SK-N-SH treated with all-trans-retinoic acid at 6 μM for 48 hours (cell line): ENCODE data around the gene CNTN1.

Source experiments
- BACH2 ChIP-seq: fragments of 250-450 bp; sonication (Bioruptor Pico); IDR thresholded peaks from 2 replicates; pipeline ENCODE4 v1.9.0; 2021; ENCODE audit warnings: mild to moderate bottlenecking, borderline replicate concordance
- CSDC2 ChIP-seq: fragments of 250-450 bp; sonication (Bioruptor Pico); IDR thresholded peaks from 2 replicates; pipeline ENCODE4 v1.5.0; 2020; ENCODE audit warnings: mild to moderate bottlenecking, moderate library complexity
- ISL1 ChIP-seq: fragments of 250-450 bp; sonication (Bioruptor Pico); IDR thresholded peaks from 2 replicates; pipeline ENCODE4 v2.1.2; 2022; ENCODE audit warnings: mild to moderate bottlenecking, moderate library complexity
- ZFP3 ChIP-seq: fragments of 250-450 bp; sonication (Bioruptor Pico); IDR thresholded peaks from 2 replicates; pipeline ENCODE4 v1.5.0; 2020; ENCODE audit warnings: mild to moderate bottlenecking, moderate library complexity
- ZNF565 ChIP-seq: fragments of 450-650 bp; formaldehyde crosslinking; conservative IDR thresholded peaks from 2 replicates; pipeline ENCODE4 v1.5.0; 2020; ENCODE audit warnings: low read depth, mild to moderate bottlenecking, moderate library complexity
- TF ChIP-seq, protein P1 (sequence below): fragments of 250-450 bp; sonication (Bioruptor Pico); IDR thresholded peaks from 2 replicates; pipeline ENCODE4 v1.5.1; 2020; ENCODE audit warnings: low read depth, mild to moderate bottlenecking, moderate library complexity
- TF ChIP-seq, protein P2 (sequence below): fragments of 250-450 bp; sonication (Bioruptor Pico); IDR thresholded peaks from 2 replicates; pipeline ENCODE4 v1.8.0; 2020; ENCODE audit warnings: mild to moderate bottlenecking, moderate library complexity, borderline replicate concordance

DNA sequence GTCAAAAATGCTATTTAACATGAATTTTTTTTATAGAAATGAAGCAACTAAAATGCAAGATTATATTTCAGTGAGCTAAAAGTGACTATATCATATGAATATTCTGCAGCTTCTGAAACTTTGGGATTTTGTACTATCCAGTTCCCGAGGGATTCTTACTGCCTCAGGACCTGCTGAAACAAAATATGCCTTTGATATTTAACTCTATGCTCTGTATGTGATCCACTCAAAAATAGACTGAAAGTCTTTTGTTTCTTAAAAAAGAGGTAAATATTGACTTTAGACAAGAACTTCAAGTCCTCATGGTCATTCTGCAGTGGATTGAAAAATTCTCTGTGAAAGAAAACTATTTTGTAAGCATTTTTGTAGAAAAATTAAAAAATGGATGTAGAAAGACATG is 22.4 kb downstream of the CNTN1 start:
- TF ChIP-seq, protein P1, sequence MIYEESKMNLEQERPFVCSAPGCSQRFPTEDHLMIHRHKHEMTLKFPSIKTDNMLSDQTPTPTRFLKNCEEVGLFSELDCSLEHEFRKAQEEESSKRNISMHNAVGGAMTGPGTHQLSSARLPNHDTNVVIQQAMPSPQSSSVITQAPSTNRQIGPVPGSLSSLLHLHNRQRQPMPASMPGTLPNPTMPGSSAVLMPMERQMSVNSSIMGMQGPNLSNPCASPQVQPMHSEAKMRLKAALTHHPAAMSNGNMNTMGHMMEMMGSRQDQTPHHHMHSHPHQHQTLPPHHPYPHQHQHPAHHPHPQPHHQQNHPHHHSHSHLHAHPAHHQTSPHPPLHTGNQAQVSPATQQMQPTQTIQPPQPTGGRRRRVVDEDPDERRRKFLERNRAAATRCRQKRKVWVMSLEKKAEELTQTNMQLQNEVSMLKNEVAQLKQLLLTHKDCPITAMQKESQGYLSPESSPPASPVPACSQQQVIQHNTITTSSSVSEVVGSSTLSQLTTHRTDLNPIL (CRISPR knock-in tag): no peak
- no peak for TF ChIP-seq ZNF565 (CRISPR knock-in tag)
- TF ChIP-seq, protein P2, sequence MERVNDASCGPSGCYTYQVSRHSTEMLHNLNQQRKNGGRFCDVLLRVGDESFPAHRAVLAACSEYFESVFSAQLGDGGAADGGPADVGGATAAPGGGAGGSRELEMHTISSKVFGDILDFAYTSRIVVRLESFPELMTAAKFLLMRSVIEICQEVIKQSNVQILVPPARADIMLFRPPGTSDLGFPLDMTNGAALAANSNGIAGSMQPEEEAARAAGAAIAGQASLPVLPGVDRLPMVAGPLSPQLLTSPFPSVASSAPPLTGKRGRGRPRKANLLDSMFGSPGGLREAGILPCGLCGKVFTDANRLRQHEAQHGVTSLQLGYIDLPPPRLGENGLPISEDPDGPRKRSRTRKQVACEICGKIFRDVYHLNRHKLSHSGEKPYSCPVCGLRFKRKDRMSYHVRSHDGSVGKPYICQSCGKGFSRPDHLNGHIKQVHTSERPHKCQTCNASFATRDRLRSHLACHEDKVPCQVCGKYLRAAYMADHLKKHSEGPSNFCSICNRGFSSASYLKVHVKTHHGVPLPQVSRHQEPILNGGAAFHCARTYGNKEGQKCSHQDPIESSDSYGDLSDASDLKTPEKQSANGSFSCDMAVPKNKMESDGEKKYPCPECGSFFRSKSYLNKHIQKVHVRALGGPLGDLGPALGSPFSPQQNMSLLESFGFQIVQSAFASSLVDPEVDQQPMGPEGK (CRISPR knock-in tag): no peak
- TF ChIP-seq ISL1 (CRISPR knock-in tag): no peak
- TF ChIP-seq CSDC2 (CRISPR knock-in tag): no peak
- TF ChIP-seq BACH2 (CRISPR knock-in tag): no peak
- no peak for TF ChIP-seq ZFP3 (CRISPR knock-in tag)
